ENCODE results near the gene CCDC97. TPM values are rescaled to one million over a fixed set of nuclear protein-coding genes. Genes with fewer than 3 reads are reported as not detected.

Gene CCDC97
- total RNA-seq, 4 donors from 2014 or later: 13.4 to 30.0 (median 18.5) TPM

- no peaks in the 10 kb centered on the region for H3K27me3 ChIP-seq
- TF ChIP-seq POLR2AphosphoS5 (IDR thresholded peaks at IDR 0.05) (no peak), POLR2A (IDR thresholded peaks at IDR 0.05) (no peak), CTCF (IDR thresholded peaks at IDR 0.05) (no peak), EP300 (IDR thresholded peaks at IDR 0.05) (no peak)
- H3K9me3 ChIP-seq: no peaks in the 10 kb centered on the region
- H3K36me3 ChIP-seq: peaks cover 25% of the 10 kb centered on the region
- WGBS: 60% methylated on average over 7 of the region's 7 CpGs
- H3K4me1 ChIP-seq: peaks cover 83% of the 10 kb centered on the region
- H3K27ac ChIP-seq: peak overlapping the region; percentile 87
- no peak for DNase-seq (ENCODE audit: low spot score in 2 of 2)
- H3K4me3 ChIP-seq: no peak overlapping the region
Measured at GRCh38 chr19:41324231-41324702, 14.3 kb downstream of the CCDC97 start.

GRCh38 chr19:41324921-41325639 lies 15.1 kb downstream of the CCDC97 start:
- DNase-seq (ENCODE audit: low spot score in 2 of 2): no peak
- Histone ChIP-seq H3K27me3 (no peaks in the 10 kb centered on the region), H3K36me3 (peaks cover 20% of the 10 kb centered on the region), H3K4me1 (peaks cover 83% of the 10 kb centered on the region), H3K9me3 (no peaks in the 10 kb centered on the region), H3K4me3 (peak overlapping the region; percentile 33), H3K27ac (peak overlapping the region; percentile 87)
- 21% methylated on average over 20 of the region's 23 CpGs for WGBS
- TF ChIP-seq CTCF (IDR thresholded peaks at IDR 0.05): no peak
- TF ChIP-seq POLR2A (IDR thresholded peaks at IDR 0.05): no peak

GRCh38 chr19:41325640-41325946 lies 15.6 kb downstream of the CCDC97 start:
- 38% methylated on average over 6 of the region's 10 CpGs for WGBS
- Histone ChIP-seq H3K27me3 (no peaks in the 10 kb centered on the region), H3K4me1 (peaks cover 83% of the 10 kb centered on the region), H3K27ac (peak overlapping the region; percentile 87), H3K4me3 (peak overlapping the region; percentile 33), H3K36me3 (peaks cover 20% of the 10 kb centered on the region), H3K9me3 (no peaks in the 10 kb centered on the region)
- TF ChIP-seq POLR2A (IDR thresholded peaks at IDR 0.05) (no peak), EP300 (IDR thresholded peaks at IDR 0.05) (no peak), CTCF (IDR thresholded peaks at IDR 0.05) (no peak), POLR2AphosphoS5 (IDR thresholded peaks at IDR 0.05) (no peak)
- DNase-seq (ENCODE audit: low spot score in 2 of 2): no peak

- 62% methylated on average over 9 of the region's 30 CpGs for WGBS
- no peaks in the 10 kb centered on the region for H3K27me3 ChIP-seq
- peak overlapping the region; percentile 33 for H3K4me3 ChIP-seq
- peaks cover 20% of the 10 kb centered on the region for H3K36me3 ChIP-seq
- peak overlapping the region; percentile 87 for H3K27ac ChIP-seq
- no peak for DNase-seq (ENCODE audit: low spot score in 2 of 2)
- H3K4me1 ChIP-seq: peaks cover 84% of the 10 kb centered on the region
- no peak for TF ChIP-seq EP300 (IDR thresholded peaks at IDR 0.05)
- TF ChIP-seq POLR2AphosphoS5 (IDR thresholded peaks at IDR 0.05): no peak
- no peak for TF ChIP-seq CTCF (IDR thresholded peaks at IDR 0.05)
- TF ChIP-seq POLR2A (IDR thresholded peaks at IDR 0.05): no peak
- no peaks in the 10 kb centered on the region for H3K9me3 ChIP-seq
Measured at GRCh38 chr19:41325947-41326706, 16.2 kb downstream of the CCDC97 start.

- 45% methylated on average over 7 of the region's 13 CpGs for WGBS
- peak overlapping the region; percentile 43 for H3K4me3 ChIP-seq
Measured at GRCh38 chr19:41327076-41327575, 17.2 kb downstream of the CCDC97 start.

More at GRCh38 chr19:41327076-41327575, 17.2 kb downstream of the CCDC97 start:
- Histone ChIP-seq H3K4me1 (peaks cover 74% of the 10 kb centered on the region), H3K27ac (peak overlapping the region; percentile 74), H3K27me3 (no peaks in the 10 kb centered on the region), H3K9me3 (no peaks in the 10 kb centered on the region), H3K36me3 (peaks cover 17% of the 10 kb centered on the region)
- TF ChIP-seq POLR2A (IDR thresholded peaks at IDR 0.05): no peak
- TF ChIP-seq CTCF (IDR thresholded peaks at IDR 0.05): no peak
- TF ChIP-seq EP300 (IDR thresholded peaks at IDR 0.05): no peak
- TF ChIP-seq POLR2AphosphoS5 (IDR thresholded peaks at IDR 0.05): no peak
- DNase-seq (ENCODE audit: low spot score in 2 of 2): no peak

Data from suprapubic skin (tissue), 4 donors.